Adipose tissue (tissue), 3 donors: Measurements from ENCODE around the gene ANKS3. TPM values are rescaled to one million over a fixed set of nuclear protein-coding genes. Genes with fewer than 3 reads are reported as not detected.

Experiments
- H3K27ac ChIP-seq: one replicate; pipeline ENCODE4 v1.5.1; 2013; ENCODE audit warnings: low read depth, low read length
- WGBS, 3 donors: extraction: QIAGEN DNeasy Blood & Tissue Kit; methylation state at CpG; one replicate each; pipeline ENCODE4 v1.1.7; 2013; 5-methylcytosine and 5-hydroxymethylcytosine counted together
- polyA plus RNA-seq, 3 donors: library from polyadenylated mRNA; stranded (reverse); fragments of 200-250 nt; gene quantifications; one replicate each; pipeline ENCODE4 v1.2.3, GENCODE V29; 2013
- donor health status: healthy with polysubstance abuse.
- donor health status: Bipolar disorder and iron deficiency.
- donor health status: healthy.

The ANKS3 gene
- polyA plus RNA-seq, 3 donors, result 10.6 to 19.1 (median 11.4) TPM

GRCh38 chr16:4734730-4735535, 862 bp upstream of the ANKS3 start:
- H3K27ac ChIP-seq, result no peak overlapping the region
- WGBS, 3 donors, result 3 to 7% (median 5%) methylated on average over 38 of the region's 38 CpGs

GRCh38 chr16:4733747-4734062, 366 bp downstream of the ANKS3 start:
- 0 to 1% (median 1%) methylated on average over 19 of the region's 19 CpGs for WGBS, 3 donors

GRCh38 chr16:4733211-4733742, 794 bp downstream of the ANKS3 start:
- 20 to 42% (median 36%) methylated on average over 17 of the region's 17 CpGs for WGBS, 3 donors
- no peak overlapping the region for H3K27ac ChIP-seq

More at GRCh38 chr16:4733747-4734062, 366 bp downstream of the ANKS3 start:
- no peak overlapping the region for H3K27ac ChIP-seq

- 89 to 94% (median 94%) methylated on average over 15 of the region's 15 CpGs for WGBS, 3 donors
- H3K27ac ChIP-seq, result no peak overlapping the region
Observed at GRCh38 chr16:4729876-4730275, 4.2 kb downstream of the ANKS3 start.

GRCh38 chr16:4728676-4729075, 5.4 kb downstream of the ANKS3 start:
- no peak overlapping the region for H3K27ac ChIP-seq
- 94 to 97% (median 95%) methylated on average over 8 of the region's 8 CpGs for WGBS, 3 donors

- WGBS, 3 donors, result 93 to 94% (median 93%) methylated on average over 18 of the region's 18 CpGs
- H3K27ac ChIP-seq, result no peak overlapping the region
Observed at GRCh38 chr16:4726616-4727015, 7.5 kb downstream of the ANKS3 start.

- H3K27ac ChIP-seq, result no peak overlapping the region
- 90 to 94% (median 91%) methylated on average over 11 of the region's 11 CpGs for WGBS, 3 donors
Observed at GRCh38 chr16:4724661-4725270, 9.3 kb downstream of the ANKS3 start.

GRCh38 chr16:4723071-4723767, 10.9 kb downstream of the ANKS3 start:
- no peak overlapping the region for H3K27ac ChIP-seq
- 95 to 96% (median 96%) methylated on average over 14 of the region's 14 CpGs for WGBS, 3 donors

- WGBS, 3 donors, result 75 to 80% (median 78%) methylated on average over 5 of the region's 5 CpGs
- no peak overlapping the region for H3K27ac ChIP-seq
Observed at GRCh38 chr16:4718466-4718865, 15.6 kb downstream of the ANKS3 start.

GRCh38 chr16:4714996-4715395, 19.1 kb downstream of the ANKS3 start:
- no peak overlapping the region for H3K27ac ChIP-seq
- 93 to 98% (median 97%) methylated on average over 2 of the region's 2 CpGs for WGBS, 3 donors

GRCh38 chr16:4713663-4714501, 20.2 kb downstream of the ANKS3 start:
- 47 to 91% (median 89%) methylated on average over 18 of the region's 18 CpGs for WGBS, 3 donors
- H3K27ac ChIP-seq, result no peak overlapping the region

GRCh38 chr16:4709481-4709880, 24.6 kb downstream of the ANKS3 start:
- WGBS, 3 donors, result 95 to 97% (median 97%) methylated on average over 4 of the region's 4 CpGs
- no peak overlapping the region for H3K27ac ChIP-seq

GRCh38 chr16:4706871-4707270, 27.2 kb downstream of the ANKS3 start:
- WGBS, 3 donors, result 79 to 84% (median 80%) methylated on average over 7 of the region's 7 CpGs
- no peak overlapping the region for H3K27ac ChIP-seq

- H3K27ac ChIP-seq, result no peak overlapping the region
- 94 to 96% (median 94%) methylated on average over 14 of the region's 14 CpGs for WGBS, 3 donors
Observed at GRCh38 chr16:4704913-4705312, 29.2 kb downstream of the ANKS3 start.

- 79 to 90% (median 86%) methylated on average over 8 of the region's 8 CpGs for WGBS, 3 donors
- no peak overlapping the region for H3K27ac ChIP-seq
Observed at GRCh38 chr16:4704491-4704890, 29.6 kb downstream of the ANKS3 start.

- 71 to 84% (median 72%) methylated on average over 7 of the region's 7 CpGs for WGBS, 3 donors
Observed at GRCh38 chr16:4703906-4704305, 30.2 kb downstream of the ANKS3 start.

GRCh38 chr16:4702466-4702808, 31.6 kb downstream of the ANKS3 start:
- 51 to 84% (median 59%) methylated on average over 7 of the region's 7 CpGs for WGBS, 3 donors
- H3K27ac ChIP-seq, result no peak overlapping the region

More at GRCh38 chr16:4703906-4704305, 30.2 kb downstream of the ANKS3 start:
- no peak overlapping the region for H3K27ac ChIP-seq

- WGBS, 3 donors, result 86 to 94% (median 91%) methylated on average over 17 of the region's 17 CpGs
- H3K27ac ChIP-seq, result no peak overlapping the region
Observed at GRCh38 chr16:4701791-4702465, 32.1 kb downstream of the ANKS3 start.
